ENCODE results near the gene CEBPZOS. TPM values are rescaled to one million over a fixed set of nuclear protein-coding genes. Genes with fewer than 3 reads are reported as not detected.

The CEBPZOS gene
- total and polyA plus RNA-seq, 9 of the 15 experiments (the other 6 are each of a cell fraction or from before 2014, with no cell fraction given), result 21.7 to 64.8 (median 46.7) TPM

GRCh38 chr2:37196320-37197195 lies at the start of gene CEBPZOS (continued):
- TF ChIP-seq MGA (IDR thresholded peaks at IDR 0.05), result peak; percentile 96
- TF ChIP-seq TEAD1 (CRISPR knock-in tag; IDR thresholded peaks at IDR 0.05), result peak in 1 of 2 experiments; percentile 77; a peak in 1 of 4 replicates
- no peak for TF ChIP-seq MCM5 (IDR thresholded peaks at IDR 0.05; ENCODE audit: low read depth)
- TF ChIP-seq ZNF699 (CRISPR knock-in tag; IDR thresholded peaks at IDR 0.05; ENCODE audit: insufficient replicate concordance), result no peak
- 0 out of 2 replicates have a peak, but pooled peaks have one; percentile 1 for TF ChIP-seq JUND (IDR thresholded peaks at IDR 0.05; ENCODE audit: borderline replicate concordance, low read depth, low read length)
- TF ChIP-seq JUND (tag; IDR thresholded peaks at IDR 0.05; ENCODE audit: borderline replicate concordance, low read depth, low read length), result no peak
- no peak for TF ChIP-seq ZNF583 (CRISPR knock-in tag; IDR thresholded peaks at IDR 0.05)
- no peak for TF ChIP-seq BDP1 (IDR thresholded peaks at IDR 0.05; ENCODE audit: insufficient read depth, insufficient read length)
- TF ChIP-seq MCM2 (IDR thresholded peaks at IDR 0.05; ENCODE audit: low read depth), result no peak
- TF ChIP-seq HCFC1 (IDR thresholded peaks at IDR 0.05; ENCODE audit: low read depth, low read length), result no peak
- no peak for TF ChIP-seq MAFF (IDR thresholded peaks at IDR 0.05; ENCODE audit: low read length)
- TF ChIP-seq ZNF280A (IDR thresholded peaks at IDR 0.05; ENCODE audit: low read depth, partially characterized antibody), result no peak
